ENCODE measurements around the gene ASIC1. TPM values are rescaled to one million over a fixed set of nuclear protein-coding genes. Genes with fewer than 3 reads are reported as not detected.

The ASIC1 gene
- total RNA-seq, 1 donor from 2014 or later = 4.1 TPM

DNA sequence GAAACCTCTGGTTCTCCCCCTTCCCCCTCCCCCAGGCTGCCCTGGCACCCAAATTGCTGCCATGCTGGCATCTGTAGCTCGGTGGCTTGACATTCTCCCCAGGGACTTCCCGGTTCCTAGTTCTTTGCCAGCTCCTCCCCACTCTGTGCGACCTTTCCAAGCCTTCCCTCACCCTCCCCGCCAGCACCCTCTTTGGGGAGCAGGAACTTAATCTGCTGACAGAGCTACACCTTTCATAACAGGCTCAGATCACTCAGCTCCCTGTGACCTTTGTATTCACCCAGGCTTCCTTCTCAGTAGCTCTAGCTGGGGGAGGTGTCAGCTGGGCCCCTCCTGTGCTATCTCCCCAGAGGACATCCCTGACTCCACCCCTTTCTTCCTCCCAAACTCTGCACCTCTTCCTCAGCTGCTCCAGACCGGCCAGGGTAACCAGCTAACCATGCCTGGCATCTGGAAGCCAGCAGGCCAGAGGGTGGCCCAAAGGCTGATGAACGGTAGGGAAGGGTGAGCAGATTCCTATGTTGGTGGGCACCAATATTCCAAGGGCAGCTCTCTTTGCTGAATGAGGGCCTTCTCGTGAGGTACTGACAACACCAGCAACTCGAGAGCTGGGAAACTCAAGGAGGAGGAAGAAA lies 52.8 kb downstream of the ASIC1 start:
- no peak for DNase-seq

DNA sequence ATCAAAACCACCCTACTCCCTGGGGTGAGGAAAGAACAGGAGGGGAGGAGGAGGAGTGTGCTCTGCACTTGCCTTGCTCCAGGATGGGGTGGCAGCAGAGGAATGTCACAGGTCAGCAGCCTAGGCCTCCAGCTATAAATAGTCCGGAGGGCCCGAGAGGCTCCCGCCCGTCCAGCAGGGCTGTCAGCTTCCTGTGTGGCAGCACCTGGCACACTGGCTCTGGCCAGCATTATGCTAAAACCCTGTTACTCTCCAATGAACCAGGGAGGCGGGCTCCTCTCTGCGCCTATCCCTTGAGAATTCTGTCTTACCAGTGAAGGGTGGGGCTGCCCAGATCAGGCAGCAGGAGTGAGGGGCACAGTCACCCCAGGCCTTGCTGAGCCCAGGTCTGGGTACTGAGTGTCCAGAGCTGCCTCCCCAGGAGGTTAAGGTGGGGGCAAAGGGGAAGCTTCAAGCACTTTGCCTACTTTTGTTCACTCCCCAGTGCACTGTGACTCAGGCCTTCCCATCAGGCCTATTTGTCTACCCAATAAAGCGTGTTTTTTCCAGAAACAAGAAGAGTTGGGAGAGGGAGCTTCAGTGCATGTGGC lies 53.5 kb downstream of the ASIC1 start:
- peak; percentile 70 for DNase-seq

DNA sequence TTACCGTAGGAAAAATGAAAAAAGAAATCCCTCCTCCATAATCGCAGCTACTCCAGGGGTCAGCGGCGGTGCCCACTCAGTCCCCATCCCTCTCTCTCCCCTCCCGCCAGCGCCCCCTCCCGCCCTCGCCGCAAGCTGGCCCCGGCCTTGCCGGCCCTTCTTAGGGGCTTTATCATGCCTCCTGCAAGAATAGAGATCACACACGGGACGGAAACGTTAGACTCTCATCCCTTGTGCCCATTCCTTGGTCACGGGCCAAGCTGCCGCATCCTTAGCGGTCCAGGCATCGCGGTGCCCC lies 53.9 kb downstream of the ASIC1 start:
- DNase-seq = no peak

DNA sequence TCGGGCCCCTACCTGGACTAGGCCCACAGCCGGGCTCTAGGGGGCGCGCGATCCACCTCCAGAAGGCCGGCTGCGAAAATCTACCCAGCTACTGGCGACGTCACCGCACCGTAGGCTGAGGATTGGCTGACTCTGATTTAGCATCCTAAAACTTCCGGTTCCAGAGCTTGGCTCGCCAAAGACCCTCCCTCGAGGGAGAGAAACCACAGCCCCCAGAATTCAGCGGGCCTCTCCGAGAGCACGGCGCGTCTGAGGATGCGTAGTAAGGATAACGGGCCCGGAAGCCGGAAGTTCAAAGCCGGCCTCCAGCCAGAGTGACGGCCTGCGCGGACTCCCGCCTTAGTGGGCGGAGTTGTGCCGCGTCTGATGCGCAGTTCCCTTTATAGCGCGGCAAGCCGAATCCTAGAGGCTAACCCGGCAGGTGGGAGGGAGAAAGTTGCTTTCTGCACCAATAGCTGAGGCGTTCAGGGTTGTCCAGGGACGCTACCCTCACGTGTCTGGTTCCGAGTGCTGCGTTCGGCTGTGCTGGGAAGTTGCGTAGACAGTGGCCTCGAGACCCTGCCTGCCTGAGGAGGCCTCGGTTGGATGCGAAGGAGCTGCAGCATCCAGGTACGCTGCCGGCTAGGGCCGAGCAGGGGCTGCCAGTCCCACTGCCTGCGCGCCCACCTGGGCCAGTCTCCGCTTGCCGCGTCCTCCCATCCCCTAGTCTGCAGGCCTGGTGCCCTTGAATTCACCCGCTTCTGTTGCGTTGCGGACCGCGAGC lies 54.5 kb downstream of the ASIC1 start, which contains the start of gene COX14:
COX14 (plus strand) TSS at position 544 of the 763 bp plus-strand sequence. CDS start 7,808 bp downstream, outside the sequence.
- peak; percentile 100 for DNase-seq

DNA sequence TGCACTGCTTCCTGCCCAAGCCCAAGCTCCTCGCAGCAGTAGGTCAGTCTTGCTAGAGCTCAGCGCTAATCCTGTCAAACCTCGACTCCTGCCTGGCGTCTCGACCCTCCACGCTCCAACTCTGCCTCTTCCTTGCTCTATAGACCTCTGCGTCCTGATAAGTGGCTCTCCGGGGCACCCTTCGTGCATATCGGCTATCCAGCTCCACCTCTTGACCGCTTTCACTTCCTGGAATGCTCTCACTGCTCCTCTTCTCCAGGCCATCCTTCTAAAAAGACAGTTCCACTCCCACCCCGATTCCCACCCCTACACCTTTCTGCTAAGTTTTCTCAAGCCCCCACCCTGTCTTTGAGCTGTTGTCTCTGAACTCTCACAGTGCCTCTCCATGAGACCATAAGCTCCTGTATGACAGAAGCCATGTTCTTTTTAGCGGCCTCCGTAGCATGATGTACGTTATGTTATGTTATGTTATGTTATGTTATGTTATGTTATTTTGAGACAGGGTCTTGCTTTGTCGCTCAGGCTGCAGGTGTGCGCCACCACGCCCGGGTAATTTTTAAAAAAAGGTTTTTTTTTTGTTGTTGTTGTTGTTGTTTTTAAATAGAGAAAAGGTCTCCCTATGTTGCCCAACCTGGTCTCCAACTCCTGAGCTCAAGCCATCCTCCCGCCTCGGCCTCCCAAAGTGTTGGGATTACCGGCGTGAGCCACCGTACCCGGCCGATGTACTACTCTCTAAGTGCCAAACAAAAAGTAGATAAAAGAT lies 55.2 kb downstream of the ASIC1 start:
- DNase-seq = no peak

DNA sequence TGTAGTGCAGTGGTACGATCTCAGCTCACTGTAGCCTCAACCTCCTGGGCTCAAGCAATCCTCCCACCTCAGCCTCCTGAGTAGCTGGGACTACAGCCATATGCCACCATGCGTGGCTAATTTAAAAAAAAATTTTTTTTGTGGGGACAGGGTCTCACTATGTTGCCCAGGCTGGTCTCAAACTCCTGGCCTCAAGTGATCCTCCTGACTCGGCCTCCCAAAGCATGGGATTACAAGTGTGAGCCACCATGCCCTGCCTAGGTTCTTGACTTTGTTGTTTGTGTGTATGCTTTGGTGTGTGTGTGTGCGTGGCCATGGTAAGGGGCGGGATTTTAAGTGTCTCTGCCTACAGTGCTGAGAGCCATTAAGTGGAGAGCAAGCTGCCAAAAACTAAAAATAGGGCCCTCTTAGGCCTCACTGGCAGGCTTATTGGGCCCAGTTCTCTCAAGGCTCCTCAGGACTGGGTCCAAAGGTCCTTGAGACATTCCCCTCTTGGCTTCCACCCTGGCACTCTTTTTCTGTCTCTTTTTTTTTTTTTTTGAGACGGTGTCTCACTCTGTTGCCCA lies 59.7 kb downstream of the ASIC1 start:
- peak; percentile 35 for DNase-seq

DNA sequence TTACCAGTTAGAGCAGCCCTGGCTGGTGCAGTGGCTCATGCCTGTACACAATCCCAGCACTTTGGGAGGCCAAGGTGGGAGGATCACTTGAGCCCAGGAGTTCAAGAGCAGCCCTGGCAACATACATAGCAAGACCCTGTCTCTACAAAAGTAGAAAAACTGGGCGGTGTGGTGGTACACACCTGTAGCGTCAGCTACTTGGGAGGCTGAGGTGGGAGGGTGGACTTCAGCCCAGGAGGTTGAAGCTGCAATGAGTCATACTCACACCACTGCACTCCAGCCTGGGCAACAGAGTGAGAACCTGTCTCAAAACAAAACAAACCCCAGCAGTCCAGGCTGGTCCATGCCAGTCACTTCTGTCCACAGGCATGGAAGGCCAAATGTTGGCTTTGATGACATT lies 62.0 kb downstream of the ASIC1 start:
- DNase-seq = no peak

DNA sequence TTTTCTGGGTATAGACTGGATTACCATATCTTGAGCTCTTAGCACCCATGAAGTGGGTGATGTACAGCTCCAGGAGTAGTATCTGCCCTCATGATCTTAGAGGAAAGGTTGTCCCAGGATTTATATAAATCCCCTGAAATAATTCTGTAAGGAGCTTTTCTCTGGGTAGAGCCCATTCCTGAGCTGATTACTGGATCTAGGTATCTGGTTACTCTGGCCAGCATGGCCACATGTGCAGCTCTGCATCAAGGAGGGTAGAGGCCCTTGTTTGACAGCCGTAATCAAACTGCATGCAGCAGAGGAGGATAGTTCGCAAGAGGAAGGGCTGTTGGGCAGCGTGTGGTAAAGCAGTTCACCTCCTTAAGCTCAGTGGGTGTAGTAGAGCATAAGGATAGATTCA lies 63.1 kb downstream of the ASIC1 start:
- no peak for DNase-seq

DNA sequence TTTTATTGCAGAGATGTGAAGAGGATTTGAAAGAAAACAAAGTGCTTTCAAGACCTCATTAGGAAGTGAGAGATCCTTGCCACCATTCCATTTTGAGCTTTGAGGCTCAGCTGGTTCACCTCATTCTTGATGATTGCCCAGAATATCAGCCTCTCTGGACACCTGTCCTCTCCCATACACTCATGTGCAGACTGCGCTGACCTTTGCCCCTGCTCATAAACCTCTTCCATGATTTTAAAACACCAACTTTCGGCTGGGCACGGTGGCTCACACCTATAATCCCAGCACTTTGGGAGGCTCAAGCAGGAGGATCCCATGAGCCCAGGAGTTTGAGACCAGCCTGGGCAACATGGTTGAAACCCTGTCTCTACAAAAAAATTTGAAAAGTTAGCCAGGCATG lies 63.6 kb downstream of the ASIC1 start:
- DNase-seq = no peak

DNA sequence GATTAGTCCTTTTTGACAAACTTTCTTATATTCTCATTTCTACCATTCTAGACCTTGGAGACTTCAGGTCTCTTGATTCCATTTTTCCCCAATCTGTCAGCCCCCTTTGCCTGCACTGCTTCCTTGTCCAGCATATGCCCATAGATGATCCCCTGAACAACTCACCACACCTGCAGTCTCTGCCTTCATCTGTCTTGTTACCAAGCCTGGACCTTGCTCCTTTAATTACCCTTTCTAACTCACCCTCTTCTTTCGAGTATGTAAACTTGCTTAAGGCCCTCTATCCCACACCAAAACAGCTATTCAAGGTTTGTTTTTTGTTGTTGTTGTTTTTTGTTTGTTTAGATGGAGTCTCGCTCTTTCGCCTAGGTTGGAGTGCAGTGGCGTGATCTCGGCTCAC lies 64.2 kb downstream of the ASIC1 start:
- DNase-seq = no peak

DNA sequence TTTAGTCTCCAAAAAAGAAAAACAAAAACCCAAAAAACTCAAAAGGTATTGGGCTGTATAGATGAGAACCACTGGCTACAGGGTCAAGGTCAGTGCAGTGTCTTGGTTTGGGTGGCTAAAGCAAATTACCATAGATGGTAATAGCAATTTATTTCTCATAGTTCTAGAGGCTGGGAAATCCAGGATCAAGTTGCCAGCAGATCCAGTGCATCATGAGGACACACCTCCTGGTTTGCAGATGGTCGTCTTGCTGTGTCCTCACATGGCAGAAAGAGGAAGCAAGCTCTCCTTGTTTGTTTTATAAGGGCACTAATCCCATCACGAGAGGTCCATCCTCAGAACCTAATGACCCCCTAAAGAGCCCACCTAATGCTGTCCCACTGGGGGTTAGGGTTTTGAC lies 65.8 kb downstream of the ASIC1 start:
- DNase-seq = no peak

DNA sequence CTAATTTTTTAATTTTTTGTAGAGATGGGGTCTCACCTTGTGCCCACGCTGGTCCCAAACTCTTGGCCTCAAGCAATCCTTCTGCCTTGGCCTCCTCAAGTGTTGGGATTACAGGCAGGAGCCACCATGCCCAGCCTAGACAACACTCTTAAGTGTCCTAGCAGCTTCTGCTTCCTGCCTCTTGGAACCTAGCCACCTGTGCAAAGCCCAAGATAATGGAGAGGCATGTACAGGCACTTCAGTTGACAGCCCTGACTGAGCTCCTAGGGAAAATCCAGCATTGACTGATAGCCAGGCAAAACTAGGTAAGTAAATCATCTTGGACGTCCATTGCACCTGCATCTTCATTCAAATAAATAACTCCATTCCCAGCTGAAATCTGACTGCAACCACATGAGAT lies 70.2 kb downstream of the ASIC1 start:
- DNase-seq = no peak

DNA sequence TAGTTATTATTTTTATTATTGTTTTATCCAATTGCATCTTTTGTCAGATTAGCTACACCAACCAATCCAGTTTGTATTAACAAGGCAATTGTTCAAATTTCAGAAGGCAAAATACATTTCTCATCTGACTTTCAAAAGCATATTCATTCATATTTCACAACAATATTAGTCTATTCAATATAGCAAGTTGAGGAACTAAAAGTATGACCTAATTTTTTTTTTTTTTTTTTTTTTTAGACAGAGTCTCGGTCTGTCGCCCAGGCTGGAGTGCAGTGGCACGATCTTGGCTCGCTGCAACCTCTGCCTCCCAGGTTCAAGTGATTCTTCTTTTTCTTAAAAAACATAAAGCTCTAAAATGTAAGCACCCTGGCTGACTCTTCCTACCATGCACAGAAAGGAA lies 71.9 kb downstream of the ASIC1 start:
- no peak for DNase-seq

DNA sequence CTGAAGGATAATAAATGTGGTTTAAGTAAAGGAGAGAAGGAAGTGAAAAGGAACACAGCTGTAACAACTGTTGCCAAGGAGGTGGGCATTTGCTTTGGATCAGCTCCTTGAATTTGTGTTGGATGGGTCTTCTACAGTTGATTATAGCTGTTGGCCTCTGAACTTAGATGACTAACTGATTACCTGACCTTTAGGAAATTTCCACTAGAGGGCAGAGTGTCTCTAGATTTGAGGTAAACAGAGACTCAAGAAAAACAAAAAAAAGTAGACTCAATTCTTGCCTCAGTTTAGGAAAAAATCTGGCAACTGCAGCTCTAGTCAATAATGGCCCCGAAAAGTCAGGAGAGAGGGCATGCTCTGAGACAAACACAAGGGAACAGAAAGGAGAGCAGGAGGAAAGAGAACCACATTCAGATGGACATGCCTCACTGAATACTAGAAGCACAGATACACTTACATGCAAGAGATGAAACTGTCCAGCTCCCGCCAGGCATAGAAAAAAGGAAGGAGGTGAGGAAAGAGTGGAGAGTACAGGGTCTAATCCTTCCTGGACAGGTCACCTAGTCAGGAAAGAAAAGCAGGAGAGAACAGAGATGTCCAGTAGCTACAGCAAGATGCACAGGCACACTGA lies 75.2 kb downstream of the ASIC1 start:
- peak; percentile 60 for DNase-seq

Other genes with a start within 250 kb of the ASIC1 start
- gene NCKAP5L, start 229.2 kb upstream of the ASIC1 start, total RNA-seq = 14.3 TPM
- gene BCDIN3D, start 214.5 kb upstream of the ASIC1 start, total RNA-seq = 3.6 TPM
- 7.8 TPM for gene FAIM2, start 153.7 kb upstream of the ASIC1 start, total RNA-seq
- not detected for gene AQP2, start 106.9 kb upstream of the ASIC1 start, total RNA-seq
- 10.4 TPM for gene AQP5, start 95.7 kb upstream of the ASIC1 start, total RNA-seq
- 0.10 TPM for gene AQP6, start 84.6 kb upstream of the ASIC1 start, total RNA-seq
- gene RACGAP1, start 32.1 kb upstream of the ASIC1 start, total RNA-seq = 31.8 TPM
- 43.8 TPM for gene SMARCD1, start 27.7 kb downstream of the ASIC1 start, total RNA-seq
- gene GPD1, start 46.4 kb downstream of the ASIC1 start, total RNA-seq = 222 TPM
- 76.0 TPM for gene COX14, start 54.6 kb downstream of the ASIC1 start, total RNA-seq
- 26.5 TPM for gene CERS5, start 109.8 kb downstream of the ASIC1 start, total RNA-seq
- 66.1 TPM for gene LIMA1, start 225.9 kb downstream of the ASIC1 start, total RNA-seq